Endothelial cell of umbilical vein (primary cell): Measurements from ENCODE around the gene RHOV. TPM values are rescaled to one million over a fixed set of nuclear protein-coding genes. Genes with fewer than 3 reads are reported as not detected.

Experiments
- BruUV-seq: library from RNA; stranded (reverse); fragments of 400-500 nt; replicated peaks from 2 replicates; lab custom pipeline; 2021; lab: Mats Ljungman, UMichigan
- CTCF ChIA-PET: fragments of 300-600, 350-600 bp; sonication (Branson Sonifier 250); formaldehyde crosslinking; loops from one replicate; lab custom pipeline; 2021; ENCODE audit warnings: antibody characterized with exemption, inconsistent platforms; lab: Charles Lee
- POLR2A ChIA-PET: fragments of 300-600, 350-600 bp; sonication (Branson Sonifier 250); formaldehyde crosslinking; loops from one replicate; lab custom pipeline; 2021; ENCODE audit warnings: antibody characterized with exemption, inconsistent platforms; lab: Charles Lee
- DNase-seq: peaks from one replicate; pipeline ENCODE4 v3.0.0-alpha.2; 2011; ENCODE audit warnings: low read depth, low spot score
- FAIRE-seq: peaks from 2 replicates; lab custom pipeline; 2011; peaks lifted over from hg19 to GRCh38; lab: Jason Lieb, UNC
- H2AFZ ChIP-seq: 2 replicates; pipeline ENCODE4 v1.6.0; 2012; ENCODE audit warnings: low read depth, low read length, control low read depth, inconsistent platforms
- H3K27ac ChIP-seq: 2 replicates; pipeline ENCODE4 v1.5.1; 2011; ENCODE audit warnings: low read depth, mild to moderate bottlenecking, control low read depth, low read length, moderate library complexity; ENCODE audit not compliant: insufficient read depth
- H3K27me3 ChIP-seq, 2 experiments: 2 replicates each; pipeline versions ENCODE4 v1.6.0 to v1.6.1; 2011; ENCODE audit warnings: low read length in 2 of 2, mixed read lengths in 1 of 2; ENCODE audit not compliant: control insufficient read depth in 2 of 2, insufficient read depth in 2 of 2
- H3K36me3 ChIP-seq, 2 experiments: 2 replicates in 1 of 2; 3 replicates in 1 of 2; pipeline ENCODE4 v1.5.1; 2011; ENCODE audit warnings: low read length in 2 of 2, mild to moderate bottlenecking in 1 of 2, moderate library complexity in 1 of 2; ENCODE audit not compliant: control insufficient read depth in 2 of 2, insufficient read depth in 2 of 2; ENCODE audit errors: extremely low read depth in 1 of 2
- H3K4me1 ChIP-seq: 3 replicates; pipeline ENCODE4 v1.5.1; 2011; ENCODE audit warnings: mild to moderate bottlenecking, low read length; ENCODE audit not compliant: control insufficient read depth, insufficient read depth; ENCODE audit errors: extremely low read depth
- H3K4me2 ChIP-seq: 2 replicates; pipeline ENCODE4 v1.6.1; 2011; ENCODE audit warnings: low read length, control low read depth, mixed read lengths; ENCODE audit not compliant: insufficient read depth
- H3K4me3 ChIP-seq, 3 experiments: fragments of 200-600 bp in 1 of 3; sonication (generic), shearing (Covaris generic) in 1 of 3; replicated peaks in 1 of 3; 2 replicates each; pipeline ENCODE4 v1.5.1; 2011 to 2016; ENCODE audit warnings: control low read depth in 3 of 3, low read length in 3 of 3, mild to moderate bottlenecking in 2 of 3, inconsistent platforms in 1 of 3, low read depth in 1 of 3, moderate library complexity in 1 of 3; ENCODE audit not compliant: insufficient read depth in 1 of 3
- H3K79me2 ChIP-seq: 2 replicates; pipeline ENCODE4 v1.6.0; 2012; ENCODE audit warnings: low read length, inconsistent platforms; ENCODE audit not compliant: control insufficient read depth, insufficient read depth
- H3K9ac ChIP-seq: replicated peaks from 2 replicates; pipeline ENCODE3; 2011; ENCODE audit warnings: low read length, control low read depth; ENCODE audit not compliant: insufficient read depth; ENCODE audit errors: extremely low read depth
- H3K9me1 ChIP-seq: replicated peaks from 3 replicates; pipeline ENCODE4 v1.6.0; 2011; ENCODE audit warnings: mild to moderate bottlenecking, low read length; ENCODE audit not compliant: control insufficient read depth, insufficient read depth; ENCODE audit errors: extremely low read depth
- H3K9me3 ChIP-seq: replicated peaks from 2 replicates; pipeline ENCODE4 v1.5.1; 2012; ENCODE audit warnings: low read length, inconsistent platforms; ENCODE audit not compliant: control insufficient read depth, insufficient read depth
- H4K20me1 ChIP-seq: replicated peaks from 2 replicates; pipeline ENCODE3; 2011; ENCODE audit warnings: mild to moderate bottlenecking, low read length; ENCODE audit not compliant: control insufficient read depth, insufficient read depth; ENCODE audit errors: extremely low read depth
- EZH2 ChIP-seq: IDR thresholded peaks from 2 replicates; pipeline ENCODE4 v1.6.1; 2012; ENCODE audit warnings: borderline replicate concordance, low read depth, mild to moderate bottlenecking, moderate library complexity, low read length, inconsistent platforms; ENCODE audit not compliant: severe bottlenecking
- FOS ChIP-seq: IDR thresholded peaks from 2 replicates; pipeline ENCODE4 v1.6.1; 2011; ENCODE audit warnings: mild to moderate bottlenecking, low read length, moderate library complexity, borderline replicate concordance; ENCODE audit not compliant: insufficient read depth
- GATA2 ChIP-seq: IDR thresholded peaks from 2 replicates; pipeline ENCODE4 v1.7.0; 2011; ENCODE audit warnings: low read depth, mild to moderate bottlenecking, moderate library complexity, mixed read lengths, low read length; ENCODE audit not compliant: insufficient read length, insufficient read depth
- MYC ChIP-seq: IDR thresholded peaks from one replicate; pipeline ENCODE4 v1.6.1; 2011; ENCODE audit warnings: mild to moderate bottlenecking, low read depth, low read length
- POLR2A ChIP-seq: IDR thresholded peaks from 2 replicates; pipeline ENCODE4 v1.6.1; 2012; ENCODE audit warnings: low read depth, mild to moderate bottlenecking, control low read depth, low read length
- POLR2AphosphoS5 ChIP-seq: IDR thresholded peaks from 2 replicates; pipeline ENCODE4 v1.6.1; 2012; ENCODE audit warnings: low read depth, mild to moderate bottlenecking, control low read depth, low read length, moderate library complexity; ENCODE audit not compliant: insufficient read depth
- dilution Hi-C: fragments of 300-500 bp; cut with MboI; formaldehyde crosslinking; loops from one replicate; pipeline ENCODE4 v1.15.0; 2019; ENCODE audit warnings: low sequenced_read_pairs; ENCODE audit not compliant: extremely low pct_ligation_motif_present
- intact Hi-C: fragments of 100-400 bp; cut with micrococcal nuclease; formaldehyde crosslinking; loops from one replicate; pipeline ENCODE4 v1.10.0; 2022
- polyA plus RNA-seq, 4 experiments: library from polyadenylated mRNA; depleted of rRNA in 3 of 4; stranded (reverse) in 3 of 4; unstranded in 1 of 4; fragments of >200 nt; gene quantifications; 2 replicates each; pipeline versions ENCODE4 v1.2.1 to v1.2.3, GENCODE V29; 2011 to 2012; ENCODE audit warnings: missing spikeins in 1 of 4
- total RNA-seq: library from RNA; stranded (reverse); gene quantifications from 2 replicates; pipeline ENCODE4 v1.2.3, GENCODE V29; 2021
- TF ChIP-seq, protein P1 (sequence below): IDR thresholded peaks from 2 replicates; pipeline ENCODE4 v1.6.1; 2011; ENCODE audit not compliant: insufficient read depth, insufficient read length

The RHOV gene
- total and polyA plus RNA-seq, 2 donors (not counting 3 experiments of a cell fraction or from before 2014, with no cell fraction given): 0.15 to 0.20 TPM

- no peaks in the 10 kb centered on the region for H3K9me3 ChIP-seq
- H3K36me3 ChIP-seq: no peaks in the 10 kb centered on the region
- no peak overlapping the region for H2AFZ ChIP-seq
- no peak overlapping the region for H3K27ac ChIP-seq
- no peaks in the 10 kb centered on the region for H3K4me1 ChIP-seq
- DNase-seq: no peak
- H4K20me1 ChIP-seq: no peaks in the 10 kb centered on the region
- H3K79me2 ChIP-seq: no peaks in the 10 kb centered on the region
- TF ChIP-seq POLR2A (no peak), FOS (no peak), MYC (no peak), EZH2 (no peak), GATA2 (no peak)
- TF ChIP-seq, protein P1, sequence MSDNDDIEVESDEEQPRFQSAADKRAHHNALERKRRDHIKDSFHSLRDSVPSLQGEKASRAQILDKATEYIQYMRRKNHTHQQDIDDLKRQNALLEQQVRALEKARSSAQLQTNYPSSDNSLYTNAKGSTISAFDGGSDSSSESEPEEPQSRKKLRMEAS: no peak
- ChIA-PET CTCF (interaction anchor here (0.7 kb wide), 1 partner anchor 21 kb away, joined by 3 read pairs; no protein-coding TSS in a partner anchor), POLR2A (no interaction called here)
- dilution Hi-C loops (no loop called here), intact Hi-C loops (no loop called here)
- no peak overlapping the region for H3K4me3 ChIP-seq
- no peak overlapping the region for H3K9ac ChIP-seq
- no TSS peak for BruUV-seq
- H3K27me3 ChIP-seq: no peaks in the 10 kb centered on the region
- H3K9me1 ChIP-seq: no peaks in the 10 kb centered on the region
- H3K4me2 ChIP-seq: no peak overlapping the region
- FAIRE-seq: no peak
Measured at GRCh38 chr15:40852529-40852928, 21.5 kb downstream of the RHOV start.

DNA sequence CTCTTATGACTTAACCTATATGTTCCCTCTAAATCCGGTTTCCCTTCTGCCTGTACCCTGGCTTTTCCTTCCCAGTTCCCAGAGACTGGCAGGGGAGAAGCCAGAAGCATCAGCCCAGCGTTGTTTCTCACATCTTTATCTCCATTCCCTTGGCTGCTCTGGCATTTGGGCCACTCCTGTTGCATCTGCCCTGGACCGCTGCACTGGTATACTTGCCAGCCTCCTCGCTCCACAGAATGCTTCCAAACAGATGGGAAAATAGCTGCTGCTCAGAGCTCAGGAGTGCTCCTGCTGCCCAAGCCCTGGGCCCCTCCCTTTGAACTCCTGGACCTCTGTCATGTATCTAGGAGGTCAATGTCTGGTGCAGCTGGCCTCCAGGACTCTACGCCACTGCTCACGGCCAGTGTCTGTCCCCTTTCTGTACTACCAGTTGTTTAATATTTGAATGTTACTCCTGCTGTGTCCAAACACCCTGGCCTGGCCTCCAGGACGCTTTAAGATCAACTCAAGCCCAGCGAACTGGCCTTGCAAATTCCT, 23.4 kb downstream of the RHOV start:
- no peak for FAIRE-seq
- CTCF ChIA-PET: interaction anchor here (2.6 kb wide), 1 partner anchor 8 kb away, joined by 29 read pairs; no protein-coding TSS in a partner anchor
- H3K9me1 ChIP-seq: no peaks in the 10 kb centered on the region

More for the DNA sequence above, 23.4 kb downstream of the RHOV start:
- Histone ChIP-seq H3K9ac (no peak overlapping the region), H3K27me3 (no peaks in the 10 kb centered on the region), H3K27ac (no peak overlapping the region), H3K4me2 (no peak overlapping the region), H3K36me3 (no peaks in the 10 kb centered on the region), H2AFZ (no peak overlapping the region), H3K4me1 (no peaks in the 10 kb centered on the region), H3K79me2 (no peaks in the 10 kb centered on the region), H3K4me3 (no peak overlapping the region), H4K20me1 (no peaks in the 10 kb centered on the region), H3K9me3 (no peaks in the 10 kb centered on the region)
- POLR2A ChIA-PET: no interaction called here
- DNase-seq: no peak
- dilution Hi-C loops (no loop called here), intact Hi-C loops (no loop called here)
- no TSS peak for BruUV-seq
- TF ChIP-seq FOS: no peak
- no peak for TF ChIP-seq POLR2A
- TF ChIP-seq POLR2AphosphoS5: no peak
